K562 (cell line): ENCODE results near the gene NKIRAS2. TPM values are rescaled to one million over a fixed set of nuclear protein-coding genes. Genes with fewer than 3 reads are reported as not detected.
A peak's percentile ranks its signal among the peaks of the same experiment; 100 is the strongest.

Experiments used
- ATAC-seq: fragments of 200-7000 bp; cut with Tn5 transposase; 3 replicates; pipeline ENCODE4 v1.9.1; 2020; ENCODE audit warnings: moderate library complexity
- BruUV-seq: library from RNA; stranded (reverse); fragments of 400-500 nt; replicated peaks from 2 replicates; lab custom pipeline; 2021; lab: Mats Ljungman, UMichigan
- CTCF ChIA-PET: fragments of 300-600 bp; formaldehyde crosslinking; extraction: SDS; loops from one replicate; lab custom pipeline; 2021; ENCODE audit warnings: low intra/inter-chr PET ratio; lab: Yijun Ruan, JAX
- POLR2A ChIA-PET: fragments of 300-600, 350-650 bp; sonication (Branson Sonifier 250); formaldehyde crosslinking; extraction: SDS; loops from one replicate; lab custom pipeline; 2021; ENCODE audit warnings: antibody characterized with exemption, inconsistent platforms; lab: Yijun Ruan, JAX
- DNase-seq, 4 experiments: peaks; one replicate each; pipeline versions ENCODE4 v3.0.0 to v3.0.0-alpha.2; 2011 to 2018; ENCODE audit warnings: low spot score in 3 of 4, mixed read lengths in 3 of 4; ENCODE audit errors: extremely low read depth in 1 of 4
- FAIRE-seq: peaks from 2 replicates; lab custom pipeline; 2011; peaks lifted over from hg19 to GRCh38; lab: Jason Lieb, UNC
- H2AFZ ChIP-seq: 2 replicates; pipeline ENCODE4 v1.6.0; 2011; ENCODE audit warnings: low read depth, low read length, control low read depth, inconsistent platforms
- H3K27ac ChIP-seq: fragments of 200-600 bp; 3 replicates; pipeline ENCODE4 v1.8.0; 2011; ENCODE audit warnings: low read depth, mild to moderate bottlenecking, control low read depth, inconsistent platforms, low read length, moderate library complexity, mixed read lengths; ENCODE audit errors: extremely low read depth
- H3K27me3 ChIP-seq, 2 experiments: fragments of 300-600 bp in 1 of 2; 2 replicates in 1 of 2; 3 replicates in 1 of 2; pipeline versions ENCODE4 v1.6.0 to v1.8.0; 2011; ENCODE audit warnings: inconsistent platforms in 2 of 2, low read length in 2 of 2, mild to moderate bottlenecking in 1 of 2, mixed read lengths in 1 of 2, moderate library complexity in 1 of 2; ENCODE audit not compliant: control insufficient read depth in 2 of 2, insufficient read depth in 2 of 2
- H3K36me3 ChIP-seq: fragments of 300-600 bp; 3 replicates; pipeline ENCODE4 v1.8.0; 2011; ENCODE audit warnings: mild to moderate bottlenecking, low read length, inconsistent platforms; ENCODE audit not compliant: control insufficient read depth, insufficient read depth
- H3K4me1 ChIP-seq, 2 experiments: fragments of 200-600 bp in 1 of 2; replicated peaks in 1 of 2; 2 replicates in 1 of 2; 3 replicates in 1 of 2; pipeline versions ENCODE4 v1.5.1 to v1.8.0; 2011; ENCODE audit warnings: inconsistent platforms in 2 of 2, low read length in 2 of 2, mild to moderate bottlenecking in 1 of 2, mixed read lengths in 1 of 2, moderate library complexity in 1 of 2; ENCODE audit not compliant: control insufficient read depth in 2 of 2, insufficient read depth in 2 of 2
- H3K4me2 ChIP-seq: 2 replicates; pipeline ENCODE4 v1.6.1; 2011; ENCODE audit warnings: low read length, control low read depth, inconsistent platforms, mixed read lengths; ENCODE audit not compliant: insufficient read depth
- H3K4me3 ChIP-seq: fragments of 200-600 bp; sonication (generic), shearing (Covaris generic); 2 replicates; pipeline ENCODE4 v1.5.1; 2016; ENCODE audit warnings: control low read depth, inconsistent platforms
- H3K79me2 ChIP-seq: fragments of 200-600 bp; 3 replicates; pipeline ENCODE4 v1.8.0; 2011; ENCODE audit warnings: low read length, inconsistent platforms; ENCODE audit not compliant: control insufficient read depth, insufficient read depth
- H3K9ac ChIP-seq, 2 experiments: 2 replicates each; pipeline versions ENCODE4 v1.6.0 to v1.6.1; 2011; ENCODE audit warnings: low read depth in 2 of 2, low read length in 2 of 2, control low read depth in 1 of 2, inconsistent platforms in 1 of 2, mild to moderate bottlenecking in 1 of 2, mixed read lengths in 1 of 2; ENCODE audit not compliant: insufficient read depth in 1 of 2
- H3K9me1 ChIP-seq: one replicate; pipeline ENCODE4 v1.6.0; 2011; ENCODE audit warnings: inconsistent platforms, mild to moderate bottlenecking, low read length, moderate library complexity; ENCODE audit not compliant: control insufficient read depth, insufficient read depth
- H3K9me3 ChIP-seq: replicated peaks from 2 replicates; pipeline ENCODE4 v1.5.1; 2011; ENCODE audit warnings: low read depth, low read length, inconsistent platforms; ENCODE audit not compliant: control insufficient read depth, insufficient read depth
- H4K20me1 ChIP-seq: replicated peaks from 2 replicates; pipeline ENCODE4 v1.6.1; 2011; ENCODE audit warnings: low read length, inconsistent platforms, mixed read lengths; ENCODE audit not compliant: control insufficient read depth, insufficient read depth
- CBX3 ChIP-seq, 2 experiments: IDR thresholded peaks; 1 replicate in 1 of 2; 2 replicates in 1 of 2; pipeline ENCODE4 v1.6.1; 2012; ENCODE audit warnings: inconsistent platforms in 2 of 2, low read length in 2 of 2, borderline replicate concordance in 1 of 2, control low read depth in 1 of 2
- DDX20 ChIP-seq: fragments of 450-650 bp; IDR thresholded peaks from 2 replicates; pipeline ENCODE4 v1.6.1; 2016; ENCODE audit warnings: missing genetic modification characterization, low read depth, mild to moderate bottlenecking, missing compliant biosample characterization, moderate library complexity
- FOXJ3 ChIP-seq: sonication (generic); formaldehyde crosslinking; IDR thresholded peaks from 2 replicates; pipeline ENCODE4 v1.4.0; 2020; ENCODE audit warnings: mild to moderate bottlenecking, missing genetic modification reagents
- HIVEP1 ChIP-seq: fragments of 250-450 bp; sonication (Bioruptor Pico); IDR thresholded peaks from 2 replicates; pipeline ENCODE4 v1.4.0; 2020; ENCODE audit warnings: mild to moderate bottlenecking
- KDM2B ChIP-seq: fragments of 250-450 bp; sonication (Bioruptor Pico); IDR thresholded peaks from 2 replicates; pipeline ENCODE4 v1.8.0; 2021; ENCODE audit warnings: mild to moderate bottlenecking, moderate library complexity
- MAZ ChIP-seq, 2 experiments: fragments of 450-650 bp in 1 of 2; sonication (generic) in 1 of 2; formaldehyde crosslinking; IDR thresholded peaks in 1 of 2; conservative IDR thresholded peaks in 1 of 2; 2 replicates each; pipeline versions ENCODE4 v1.4.0 to v1.5.0; 2020; ENCODE audit warnings: mild to moderate bottlenecking in 1 of 2, missing genetic modification reagents in 1 of 2
- MYC ChIP-seq, 2 experiments: fragments of 250-450 bp in 1 of 2; sonication (Bioruptor Pico) in 1 of 2; IDR thresholded peaks; 2 replicates each; pipeline versions ENCODE4 v1.5.1 to v1.6.1; 2012 to 2021; ENCODE audit warnings: low read depth in 2 of 2, borderline replicate concordance in 1 of 2, improper control_type of control experiment in 1 of 2, low read length in 1 of 2, mild to moderate bottlenecking in 1 of 2, moderate library complexity in 1 of 2
- POLR2G ChIP-seq: fragments of 200-400 bp; formaldehyde crosslinking; IDR thresholded peaks from 2 replicates; pipeline ENCODE4 v1.6.1; 2017; ENCODE audit warnings: low read depth, mild to moderate bottlenecking, antibody characterized with exemption, low read length, moderate library complexity
- RAD21 ChIP-seq, 2 experiments: fragments of 250-450 bp in 1 of 2; fragments of 450-650 bp in 1 of 2; sonication (Bioruptor Pico) in 1 of 2; formaldehyde crosslinking in 1 of 2; IDR thresholded peaks in 1 of 2; conservative IDR thresholded peaks in 1 of 2; 2 replicates each; pipeline versions ENCODE4 v1.4.0 to v1.8.0; 2020 to 2022; ENCODE audit warnings: mild to moderate bottlenecking in 2 of 2, moderate library complexity in 1 of 2
- RBFOX2 ChIP-seq: fragments of 200-400 bp; formaldehyde crosslinking; IDR thresholded peaks from 2 replicates; pipeline ENCODE4 v1.6.1; 2017; ENCODE audit warnings: low read depth, mild to moderate bottlenecking, low read length, moderate library complexity
- SMARCA4 ChIP-seq: fragments of 450-650 bp; IDR thresholded peaks from 2 replicates; pipeline ENCODE4 v1.6.1; 2016
- SMC3 ChIP-seq: conservative IDR thresholded peaks from 2 replicates; pipeline ENCODE4 v1.6.1; 2011; ENCODE audit warnings: low read depth, low read length, improper control_type of control experiment; ENCODE audit not compliant: insufficient read depth
- SRSF7 ChIP-seq: fragments of 200-400 bp; formaldehyde crosslinking; optimal IDR thresholded peaks from 2 replicates; pipeline ENCODE3; 2017; ENCODE audit warnings: mild to moderate bottlenecking, low read depth, low read length
- TCF15 ChIP-seq: fragments of 250-450 bp; sonication (Bioruptor Pico); IDR thresholded peaks from 2 replicates; pipeline ENCODE4 v1.8.0; 2022; ENCODE audit warnings: moderate library complexity, mild to moderate bottlenecking, inconsistent platforms
- XRCC5 ChIP-seq: fragments of 200-400 bp; formaldehyde crosslinking; IDR thresholded peaks from 2 replicates; pipeline ENCODE4 v1.6.1; 2017; ENCODE audit warnings: low read depth, mild to moderate bottlenecking, low read length
- ZBTB17 ChIP-seq: fragments of 450-650 bp; formaldehyde crosslinking; IDR thresholded peaks from 2 replicates; pipeline ENCODE4 v1.4.0; 2020; ENCODE audit warnings: mild to moderate bottlenecking
- ZBTB7A ChIP-seq: IDR thresholded peaks from 2 replicates; pipeline ENCODE4 v1.6.1; 2011; ENCODE audit warnings: low read depth, mild to moderate bottlenecking, low read length, moderate library complexity, borderline replicate concordance; ENCODE audit not compliant: control insufficient read depth
- ZFP36 ChIP-seq: fragments of 150-350 bp; IDR thresholded peaks from 2 replicates; pipeline ENCODE4 v1.6.1; 2018; ENCODE audit warnings: low read length, low read depth; ENCODE audit not compliant: partially characterized antibody
- ZKSCAN8 ChIP-seq: fragments of 200-800 bp; sonication (Bioruptor generic); IDR thresholded peaks from 2 replicates; pipeline ENCODE4 v1.6.1; 2016; ENCODE audit warnings: missing genetic modification characterization, missing compliant biosample characterization
- ZNF143 ChIP-seq: sonication (generic); formaldehyde crosslinking; IDR thresholded peaks from 2 replicates; pipeline ENCODE4 v1.9.0; 2022; ENCODE audit warnings: mild to moderate bottlenecking, missing genetic modification reagents
- WGBS: fragments of 100-300 bp; shearing (Covaris generic); methylation state at CpG from one replicate; pipeline ENCODE4 v1.1.6; 2016; ENCODE audit warnings: low coverage, mixed read lengths; ENCODE audit not compliant: insufficient coverage; ENCODE audit errors: missing lambda C conversion rate; 5-methylcytosine and 5-hydroxymethylcytosine counted together
- in situ Hi-C: fragments of 300-500 bp; cut with MboI; formaldehyde crosslinking; loops from 4 replicates; pipeline ENCODE4 v1.15.0; 2018; ENCODE audit warnings: inconsistent platforms, mixed read lengths
- intact Hi-C: fragments of 100-400 bp; cut with micrococcal nuclease; formaldehyde crosslinking; loops from 2 replicates; pipeline ENCODE4 v1.14.2; 2022
- polyA plus RNA-seq, 8 experiments: library from polyadenylated mRNA; depleted of rRNA in 4 of 8; stranded (reverse) in 5 of 8; unstranded in 3 of 8; fragments of >200 nt; fragmentation: Nextera tagmentation in 2 of 8; fragmentation: Illumina TruSeq in 1 of 8; extraction: Ambion mirVana in 2 of 8; extraction: Trizol in 1 of 8; gene quantifications; 2 replicates each; pipeline versions ENCODE4 v1.2.1 to v1.2.3, GENCODE V29; 2011 to 2014; ENCODE audit warnings: inconsistent platforms in 1 of 8, missing spikeins in 1 of 8
- total RNA-seq, 7 experiments: library from RNA; depleted of rRNA in 6 of 7; stranded (reverse); fragments of >200 nt in 6 of 7; fragmentation: Illumina TruSeq in 2 of 7; extraction: Trizol in 2 of 7; gene quantifications; 2 replicates each; pipeline versions ENCODE4 v1.2.1 to v1.2.3, GENCODE V29; 2011 to 2021; ENCODE audit warnings: low replicate concordance in 1 of 7

The NKIRAS2 gene
- total and polyA plus RNA-seq, 9 of the 15 experiments (the other 6 are each of a cell fraction or from before 2014, with no cell fraction given): 10.1 to 65.5 (median 29.8) TPM

DNA sequence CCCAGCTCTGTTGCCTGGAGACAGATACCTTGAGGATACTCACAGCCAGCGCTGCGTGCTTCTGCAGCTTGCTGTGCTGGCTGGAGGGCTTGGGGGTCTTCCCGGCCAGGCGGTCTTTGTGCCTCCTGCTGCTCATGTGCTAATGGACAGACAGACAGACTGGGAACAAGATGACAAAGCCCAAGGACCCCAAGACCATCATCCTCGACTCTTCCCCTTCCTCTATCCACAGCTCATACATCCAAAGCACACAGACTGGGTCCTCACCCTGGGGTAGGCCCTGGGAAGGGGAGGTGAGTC, 7.7 kb downstream of the NKIRAS2 start (continued):
- no peak for TF ChIP-seq HIVEP1 (CRISPR knock-in tag)

- Histone ChIP-seq H4K20me1 (no peaks in the 10 kb centered on the region), H3K36me3 (peaks cover 16% of the 10 kb centered on the region), H3K4me1 (peaks cover 38 to 43% of the 10 kb centered on the region in 2 experiments), H2AFZ (peak overlapping the region; percentile 78), H3K9me3 (no peaks in the 10 kb centered on the region), H3K27ac (no peak overlapping the region), H3K9ac (peak overlapping the region in 1 of 2 experiments; percentile 75; a peak in 2 of 4 replicates), H3K4me2 (no peak overlapping the region), H3K27me3 (no peaks in the 10 kb centered on the region), H3K4me3 (no peak overlapping the region), H3K79me2 (no peaks in the 10 kb centered on the region), H3K9me1 (no peaks in the 10 kb centered on the region)
- 56% methylated on average over 18 of the region's 19 CpGs for WGBS
- ATAC-seq (peak; percentile 70), FAIRE-seq (peak; percentile 84), DNase-seq (peak; percentile 50 to 73 (median 60))
- no TSS peak for BruUV-seq
- in situ Hi-C loops (loop anchor here (5.0 kb wide), 1 partner anchor 84 kb away; the partner anchor contains the start of gene DHX58), intact Hi-C loops (loop anchor here (1.0 to 5.0 kb wide), 2 partner anchors 61 to 73 kb away; partner anchors contain the start of gene CNP)
- POLR2A ChIA-PET: interaction anchor here (0.6 to 4.1 kb wide), 7 partner anchors 8 to 27 kb away, joined by 3 to 29 read pairs (median 5); partner anchors contain the start of genes DNAJC7 and NKIRAS2
- CTCF ChIA-PET: no interaction called here
- TF ChIP-seq ZNF143: no peak
- TF ChIP-seq SRSF7: no peak
- TF ChIP-seq ZBTB7A: peak; percentile 1; the same call in 1 of the 2 replicates
- no peak for TF ChIP-seq MAZ (CRISPR knock-in tag; conservative IDR thresholded peaks at IDR 0.05 in 1 of 2, IDR thresholded peaks at IDR 0.05 in 1 of 2)
- no peak for TF ChIP-seq DDX20 (tag)
- TF ChIP-seq MYC (IDR thresholded peaks at IDR 0.05; ENCODE audit: low read depth, low read length): 0 out of 2 replicates have a peak, but pooled peaks have one; percentile 26
- no peak for TF ChIP-seq MYC (CRISPR knock-in tag; IDR thresholded peaks at IDR 0.05; ENCODE audit: borderline replicate concordance, low read depth)
- TF ChIP-seq FOXJ3: no peak
- peak; percentile 42 for TF ChIP-seq RBFOX2
- peak; percentile 41; the same call in 1 of the 2 replicates for TF ChIP-seq XRCC5
- TF ChIP-seq SMC3: 0 out of 2 replicates have a peak, but pooled peaks have one; percentile 26
- TF ChIP-seq ZBTB17 (CRISPR knock-in tag): no peak
- TF ChIP-seq KDM2B (CRISPR knock-in tag): no peak
- TF ChIP-seq ZKSCAN8 (CRISPR knock-in tag): no peak
- no peak for TF ChIP-seq TCF15 (CRISPR knock-in tag)
- TF ChIP-seq ZFP36: peak; percentile 40
- 0 out of 2 replicates have a peak, but pooled peaks have one; percentile 57 for TF ChIP-seq POLR2G
- TF ChIP-seq CBX3 (IDR thresholded peaks at IDR 0.05; ENCODE audit: borderline replicate concordance in 1 of 2, low read length in 2 of 2): no peak
- TF ChIP-seq RAD21 (CRISPR knock-in tag; conservative IDR thresholded peaks at IDR 0.05 in 1 of 2, IDR thresholded peaks at IDR 0.05 in 1 of 2): peak in 1 of 2 experiments; percentile 66; a peak in 2 of 4 replicates
- TF ChIP-seq SMARCA4: no peak
Observed at GRCh38 chr17:42027961-42028790, 8.3 kb downstream of the NKIRAS2 start.
